Keratinocyte (primary cell): Measurements from ENCODE around the gene GJD2. TPM values are rescaled to one million over a fixed set of nuclear protein-coding genes. Genes with fewer than 3 reads are reported as not detected.

Source experiments
- DNase-seq: peaks from one replicate; pipeline ENCODE4 v3.0.0-alpha.2; 2011; ENCODE audit warnings: low read depth, missing footprints, low spot score
- FAIRE-seq: peaks from 2 replicates; lab custom pipeline; 2011; peaks lifted over from hg19 to GRCh38; lab: Jason Lieb, UNC
- H2AFZ ChIP-seq: 2 replicates; pipeline ENCODE4 v1.6.0; 2012; ENCODE audit warnings: low read length, control low read depth, inconsistent platforms; ENCODE audit not compliant: control insufficient read depth
- H3K27ac ChIP-seq: 2 replicates; pipeline ENCODE4 v1.5.1; 2011; ENCODE audit warnings: low read length; ENCODE audit not compliant: control insufficient read depth, insufficient read depth
- H3K27me3 ChIP-seq: 3 replicates; pipeline ENCODE4 v1.6.0; 2011; ENCODE audit warnings: low read length; ENCODE audit not compliant: control insufficient read depth, insufficient read depth; ENCODE audit errors: extremely low read depth
- H3K36me3 ChIP-seq, 2 experiments: 2 replicates in 1 of 2; 3 replicates in 1 of 2; pipeline ENCODE4 v1.5.1; 2011; ENCODE audit warnings: low read length in 2 of 2, mild to moderate bottlenecking in 1 of 2; ENCODE audit not compliant: control insufficient read depth in 2 of 2, insufficient read depth in 2 of 2; ENCODE audit errors: extremely low read depth in 1 of 2
- H3K4me1 ChIP-seq: 3 replicates; pipeline ENCODE4 v1.5.1; 2011; ENCODE audit warnings: low read length; ENCODE audit not compliant: control insufficient read depth, insufficient read depth; ENCODE audit errors: extremely low read depth
- H3K4me2 ChIP-seq: 3 replicates; pipeline ENCODE4 v1.6.0; 2011; ENCODE audit warnings: low read depth, low read length; ENCODE audit not compliant: control insufficient read depth, insufficient read depth; ENCODE audit errors: extremely low read depth
- H3K4me3 ChIP-seq, 3 experiments: fragments of 200-600 bp in 1 of 3; sonication (generic) in 1 of 3; 2 replicates in 2 of 3; 3 replicates in 1 of 3; pipeline ENCODE4 v1.5.1; 2011 to 2016; ENCODE audit warnings: low read length in 3 of 3, mild to moderate bottlenecking in 3 of 3, control low read depth in 2 of 3, inconsistent platforms in 1 of 3, low read depth in 1 of 3, mixed read lengths in 1 of 3, mixed run types in 1 of 3, moderate library complexity in 1 of 3; ENCODE audit not compliant: control insufficient read depth in 2 of 3, insufficient read depth in 2 of 3; ENCODE audit errors: extremely low read depth in 1 of 3
- H3K79me2 ChIP-seq: 2 replicates; pipeline ENCODE4 v1.6.0; 2012; ENCODE audit warnings: low read length; ENCODE audit not compliant: control insufficient read depth, insufficient read depth
- H3K9ac ChIP-seq: 3 replicates; pipeline ENCODE4 v1.6.0; 2011; ENCODE audit warnings: low read length; ENCODE audit not compliant: control insufficient read depth, insufficient read depth; ENCODE audit errors: extremely low read depth
- H3K9me1 ChIP-seq: 3 replicates; pipeline ENCODE4 v1.6.0; 2011; ENCODE audit warnings: low read length; ENCODE audit not compliant: control insufficient read depth, insufficient read depth; ENCODE audit errors: extremely low read depth
- H3K9me3 ChIP-seq: 2 replicates; pipeline ENCODE4 v1.5.1; 2012; ENCODE audit warnings: low read depth, low read length; ENCODE audit not compliant: control insufficient read depth
- H4K20me1 ChIP-seq: 3 replicates; pipeline ENCODE4 v1.6.0; 2011; ENCODE audit warnings: low read length; ENCODE audit not compliant: control insufficient read depth, insufficient read depth; ENCODE audit errors: extremely low read depth
- CTCF ChIP-seq, 3 experiments: IDR thresholded peaks in 1 of 3; conservative IDR thresholded peaks in 1 of 3; optimal IDR thresholded peaks in 1 of 3; 2 replicates in 2 of 3; 3 replicates in 1 of 3; pipeline versions ENCODE3 to v1.5.1; 2011; ENCODE audit warnings: low read length in 3 of 3, mild to moderate bottlenecking in 3 of 3, moderate library complexity in 2 of 3, control low read depth in 1 of 3, inconsistent platforms in 1 of 3; ENCODE audit not compliant: insufficient read depth in 2 of 3; ENCODE audit errors: extremely low read depth in 1 of 3
- EZH2 ChIP-seq: IDR thresholded peaks from one replicate; pipeline ENCODE4 v1.6.1; 2012; ENCODE audit warnings: inconsistent platforms, mild to moderate bottlenecking, low read length, moderate library complexity
- dilution Hi-C: fragments of 300-500 bp; cut with MboI; formaldehyde crosslinking; loops from one replicate; pipeline ENCODE4 v1.7.0; 2020; ENCODE audit warnings: low sequenced_read_pairs; ENCODE audit not compliant: extremely low pct_ligation_motif_present
- polyA plus RNA-seq, 5 experiments: library from polyadenylated mRNA; depleted of rRNA in 3 of 5; stranded (reverse) in 3 of 5; stranded (forward) in 1 of 5; unstranded in 1 of 5; fragments of >200 nt; gene quantifications; 1 replicate in 1 of 5; 2 replicates in 3 of 5; 3 replicates in 1 of 5; pipeline versions ENCODE4 v1.2.1 to v1.2.3, GENCODE V29; 2011 to 2012; ENCODE audit warnings: missing spikeins in 2 of 5, low read depth in 1 of 5, low replicate concordance in 1 of 5

The GJD2 gene
- polyA plus RNA-seq, 1 donor (not counting 4 experiments of a cell fraction or from before 2014, with no cell fraction given) = not detected

- Histone ChIP-seq H3K4me3 (no peak overlapping the region), H3K9me1 (no peaks in the 10 kb centered on the region), H3K4me2 (no peak overlapping the region), H3K79me2 (no peaks in the 10 kb centered on the region), H3K4me1 (no peaks in the 10 kb centered on the region), H3K36me3 (no peaks in the 10 kb centered on the region), H3K27me3 (peaks cover 63% of the 10 kb centered on the region), H3K9ac (no peak overlapping the region), H3K27ac (no peak overlapping the region), H3K9me3 (no peaks in the 10 kb centered on the region), H2AFZ (no peak overlapping the region), H4K20me1 (no peaks in the 10 kb centered on the region)
- no peak for TF ChIP-seq EZH2
- TF ChIP-seq CTCF (optimal IDR thresholded peaks at IDR 0.05 in 1 of 3, IDR thresholded peaks at IDR 0.05 in 1 of 3, conservative IDR thresholded peaks at IDR 0.05 in 1 of 3; ENCODE audit: extremely low read depth in 1 of 3, insufficient read depth in 2 of 3, low read length in 3 of 3) = no peak
- dilution Hi-C loops = no loop called here
- no peak for FAIRE-seq
- DNase-seq = no peak
Measured at GRCh38 chr15:34793901-34794300, 39.1 kb upstream of the GJD2 start.

GRCh38 chr15:34793071-34793470 is 38.3 kb upstream of the GJD2 start:
- dilution Hi-C loops = no loop called here
- Histone ChIP-seq H3K4me3 (no peak overlapping the region), H3K9me3 (no peaks in the 10 kb centered on the region), H2AFZ (no peak overlapping the region), H3K36me3 (no peaks in the 10 kb centered on the region), H3K27ac (no peak overlapping the region), H3K4me2 (no peak overlapping the region), H3K79me2 (no peaks in the 10 kb centered on the region), H3K9ac (no peak overlapping the region), H3K27me3 (peaks cover 69% of the 10 kb centered on the region), H3K9me1 (no peaks in the 10 kb centered on the region), H4K20me1 (no peaks in the 10 kb centered on the region), H3K4me1 (no peaks in the 10 kb centered on the region)
- no peak for DNase-seq
- TF ChIP-seq CTCF (optimal IDR thresholded peaks at IDR 0.05 in 1 of 3, IDR thresholded peaks at IDR 0.05 in 1 of 3, conservative IDR thresholded peaks at IDR 0.05 in 1 of 3; ENCODE audit: extremely low read depth in 1 of 3, insufficient read depth in 2 of 3, low read length in 3 of 3) (no peak), EZH2 (no peak)
- no peak for FAIRE-seq
